Transverse colon (tissue), 3 donors: ENCODE measurements around the gene RBM22.

ENCODE experiments used
- EP300 ChIP-seq: sonication (generic); formaldehyde crosslinking; IDR thresholded peaks from one replicate; pipeline ENCODE4 v1.6.1; 2017; ENCODE audit warnings: antibody characterized with exemption, low read depth
- POLR2A ChIP-seq: fragments of 450-650 bp; IDR thresholded peaks from one replicate; pipeline ENCODE4 v1.6.1; 2016; ENCODE audit warnings: antibody characterized with exemption, mild to moderate bottlenecking, moderate library complexity
- TF ChIP-seq, protein P1 (sequence below), 5 experiments: fragments of 200-600 bp in 3 of 5; fragments of 450-650 bp in 2 of 5; sonication (generic) in 3 of 5; IDR thresholded peaks; 1 replicate in 2 of 5; 2 replicates in 3 of 5; pipeline ENCODE4 v1.5.1; 2016 to 2017; ENCODE audit warnings: antibody characterized with exemption in 5 of 5, inconsistent platforms in 3 of 5, mild to moderate bottlenecking in 2 of 5, moderate library complexity in 1 of 5

DNA sequence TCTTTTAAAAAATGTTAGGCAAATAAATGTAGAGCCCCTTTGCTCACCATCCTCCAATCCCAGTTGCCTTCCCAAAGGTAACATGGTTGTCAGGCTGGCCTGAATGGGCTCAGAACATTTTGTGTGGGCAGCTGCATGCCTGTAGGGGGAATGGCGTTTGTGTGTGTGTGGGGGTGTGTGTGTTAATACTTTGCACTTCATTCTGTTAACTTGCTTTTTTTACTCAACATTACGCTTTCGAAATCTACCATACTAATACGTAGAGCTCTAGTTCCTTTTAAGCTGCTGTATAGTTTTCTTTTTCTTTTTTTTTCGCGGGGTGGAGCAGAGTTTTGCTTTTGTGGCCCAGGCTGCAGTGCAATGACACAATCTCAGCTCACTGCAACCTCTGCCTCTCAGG, 25.8 kb downstream of the RBM22 start:
- TF ChIP-seq POLR2A (no peak), EP300 (no peak)
- TF ChIP-seq, protein P1, sequence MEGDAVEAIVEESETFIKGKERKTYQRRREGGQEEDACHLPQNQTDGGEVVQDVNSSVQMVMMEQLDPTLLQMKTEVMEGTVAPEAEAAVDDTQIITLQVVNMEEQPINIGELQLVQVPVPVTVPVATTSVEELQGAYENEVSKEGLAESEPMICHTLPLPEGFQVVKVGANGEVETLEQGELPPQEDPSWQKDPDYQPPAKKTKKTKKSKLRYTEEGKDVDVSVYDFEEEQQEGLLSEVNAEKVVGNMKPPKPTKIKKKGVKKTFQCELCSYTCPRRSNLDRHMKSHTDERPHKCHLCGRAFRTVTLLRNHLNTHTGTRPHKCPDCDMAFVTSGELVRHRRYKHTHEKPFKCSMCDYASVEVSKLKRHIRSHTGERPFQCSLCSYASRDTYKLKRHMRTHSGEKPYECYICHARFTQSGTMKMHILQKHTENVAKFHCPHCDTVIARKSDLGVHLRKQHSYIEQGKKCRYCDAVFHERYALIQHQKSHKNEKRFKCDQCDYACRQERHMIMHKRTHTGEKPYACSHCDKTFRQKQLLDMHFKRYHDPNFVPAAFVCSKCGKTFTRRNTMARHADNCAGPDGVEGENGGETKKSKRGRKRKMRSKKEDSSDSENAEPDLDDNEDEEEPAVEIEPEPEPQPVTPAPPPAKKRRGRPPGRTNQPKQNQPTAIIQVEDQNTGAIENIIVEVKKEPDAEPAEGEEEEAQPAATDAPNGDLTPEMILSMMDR (IDR thresholded peaks at IDR 0.05): no peak
